ENCODE measurements around the gene EGFR. TPM values are rescaled to one million over a fixed set of nuclear protein-coding genes. Genes with fewer than 3 reads are reported as not detected.

EGFR gene
- total RNA-seq, 1 donor from 2014 or later, result 5.0 TPM

GRCh38 chr7:55240418-55241142, 221.8 kb downstream of the EGFR start:
- Mint-ChIP-seq H3K27me3 (ENCODE audit: unreplicated experiment) (peaks cover 1% of the 10 kb centered on the region), H3K4me1 (ENCODE audit: unreplicated experiment) (no peaks in the 10 kb centered on the region), H3K27ac (ENCODE audit: unreplicated experiment) (no peak overlapping the region), H3K9me3 (ENCODE audit: unreplicated experiment) (no peaks in the 10 kb centered on the region), H3K4me3 (ENCODE audit: unreplicated experiment) (no peak overlapping the region), H3K36me3 (ENCODE audit: low read depth, unreplicated experiment) (no peaks in the 10 kb centered on the region)
- DNase-seq (ENCODE audit: low spot score), result no peak
- TF ChIP-seq CTCF (IDR thresholded peaks at IDR 0.05; ENCODE audit: unreplicated experiment), result no peak

GRCh38 chr7:55241958-55242357, 223.1 kb downstream of the EGFR start:
- H3K36me3 Mint-ChIP-seq (ENCODE audit: low read depth, unreplicated experiment), result no peaks in the 10 kb centered on the region
- no peaks in the 10 kb centered on the region for H3K4me1 Mint-ChIP-seq (ENCODE audit: unreplicated experiment)
- TF ChIP-seq CTCF (IDR thresholded peaks at IDR 0.05; ENCODE audit: unreplicated experiment), result no peak
- no peak for DNase-seq (ENCODE audit: low spot score)
- no peak overlapping the region for H3K4me3 Mint-ChIP-seq (ENCODE audit: unreplicated experiment)
- no peaks in the 10 kb centered on the region for H3K9me3 Mint-ChIP-seq (ENCODE audit: unreplicated experiment)
- peaks cover 1% of the 10 kb centered on the region for H3K27me3 Mint-ChIP-seq (ENCODE audit: unreplicated experiment)
- H3K27ac Mint-ChIP-seq (ENCODE audit: unreplicated experiment), result no peak overlapping the region

GRCh38 chr7:55242613-55243012, 223.8 kb downstream of the EGFR start:
- Mint-ChIP-seq H3K9me3 (ENCODE audit: unreplicated experiment) (no peaks in the 10 kb centered on the region), H3K27me3 (ENCODE audit: unreplicated experiment) (peaks cover 1% of the 10 kb centered on the region), H3K36me3 (ENCODE audit: low read depth, unreplicated experiment) (no peaks in the 10 kb centered on the region)

GRCh38 chr7:55244006-55244745, 225.4 kb downstream of the EGFR start:
- no peak overlapping the region for H3K4me3 Mint-ChIP-seq (ENCODE audit: unreplicated experiment)
- no peaks in the 10 kb centered on the region for H3K4me1 Mint-ChIP-seq (ENCODE audit: unreplicated experiment)
- DNase-seq (ENCODE audit: low spot score), result no peak
- H3K27me3 Mint-ChIP-seq (ENCODE audit: unreplicated experiment), result peaks cover 1% of the 10 kb centered on the region
- no peaks in the 10 kb centered on the region for H3K36me3 Mint-ChIP-seq (ENCODE audit: low read depth, unreplicated experiment)
- no peaks in the 10 kb centered on the region for H3K9me3 Mint-ChIP-seq (ENCODE audit: unreplicated experiment)
- no peak for TF ChIP-seq CTCF (IDR thresholded peaks at IDR 0.05; ENCODE audit: unreplicated experiment)
- H3K27ac Mint-ChIP-seq (ENCODE audit: unreplicated experiment), result no peak overlapping the region

More at GRCh38 chr7:55242613-55243012, 223.8 kb downstream of the EGFR start:
- TF ChIP-seq CTCF (IDR thresholded peaks at IDR 0.05; ENCODE audit: unreplicated experiment), result no peak
- no peaks in the 10 kb centered on the region for H3K4me1 Mint-ChIP-seq (ENCODE audit: unreplicated experiment)
- H3K27ac Mint-ChIP-seq (ENCODE audit: unreplicated experiment), result no peak overlapping the region
- no peak for DNase-seq (ENCODE audit: low spot score)
- no peak overlapping the region for H3K4me3 Mint-ChIP-seq (ENCODE audit: unreplicated experiment)

GRCh38 chr7:55245271-55245723, 226.5 kb downstream of the EGFR start:
- H3K36me3 Mint-ChIP-seq (ENCODE audit: low read depth, unreplicated experiment), result no peaks in the 10 kb centered on the region
- H3K27ac Mint-ChIP-seq (ENCODE audit: unreplicated experiment), result no peak overlapping the region
- H3K4me3 Mint-ChIP-seq (ENCODE audit: unreplicated experiment), result no peak overlapping the region
- no peaks in the 10 kb centered on the region for H3K27me3 Mint-ChIP-seq (ENCODE audit: unreplicated experiment)
- DNase-seq (ENCODE audit: low spot score), result no peak
- H3K9me3 Mint-ChIP-seq (ENCODE audit: unreplicated experiment), result no peaks in the 10 kb centered on the region
- TF ChIP-seq CTCF (IDR thresholded peaks at IDR 0.05; ENCODE audit: unreplicated experiment), result no peak
- no peaks in the 10 kb centered on the region for H3K4me1 Mint-ChIP-seq (ENCODE audit: unreplicated experiment)
